MCF 10A (cell line): Measurements from ENCODE around the gene THRA. TPM values are rescaled to one million over a fixed set of nuclear protein-coding genes. Genes with fewer than 3 reads are reported as not detected.

ENCODE experiments used
- BruUV-seq: library from RNA; stranded (reverse); fragments of 400-500 nt; replicated peaks from 2 replicates; lab custom pipeline; 2021; lab: Mats Ljungman, UMichigan
- CTCF ChIA-PET: fragments of 300-600 bp; sonication (Branson Sonifier 250); formaldehyde crosslinking; extraction: SDS; loops from one replicate; lab custom pipeline; 2021; ENCODE audit warnings: antibody characterized with exemption, inconsistent platforms; lab: Yijun Ruan, JAX
- POLR2A ChIA-PET: fragments of 300-600, 350-650 bp; sonication (Branson Sonifier 250); formaldehyde crosslinking; extraction: SDS; loops from one replicate; lab custom pipeline; 2020; ENCODE audit warnings: antibody characterized with exemption, inconsistent platforms; lab: Yijun Ruan, JAX
- DNase-seq: peaks from one replicate; pipeline ENCODE4 v3.0.0-alpha.2; 2018; ENCODE audit not compliant: unreplicated experiment
- H3K27ac Mint-ChIP-seq: one replicate; pipeline ENCODE4 v1.8.0; 2022; ENCODE audit warnings: mild to moderate bottlenecking, low read depth, mixed read lengths; ENCODE audit not compliant: unreplicated experiment
- H3K27me3 Mint-ChIP-seq: one replicate; pipeline ENCODE4 v1.8.0; 2022; ENCODE audit warnings: mixed read lengths; ENCODE audit not compliant: insufficient read depth, unreplicated experiment
- H3K36me3 Mint-ChIP-seq: one replicate; pipeline ENCODE4 v1.8.0; 2022; ENCODE audit warnings: mild to moderate bottlenecking, moderate library complexity, mixed read lengths; ENCODE audit not compliant: insufficient read depth, unreplicated experiment
- H3K4me1 Mint-ChIP-seq: one replicate; pipeline ENCODE4 v1.8.0; 2022; ENCODE audit warnings: mixed read lengths; ENCODE audit not compliant: insufficient read depth, unreplicated experiment
- H3K4me3 Mint-ChIP-seq: one replicate; pipeline ENCODE4 v1.8.0; 2022; ENCODE audit warnings: mild to moderate bottlenecking, moderate library complexity, mixed read lengths; ENCODE audit not compliant: unreplicated experiment
- H3K9me3 Mint-ChIP-seq: one replicate; pipeline ENCODE4 v1.8.0; 2022; ENCODE audit warnings: mixed read lengths; ENCODE audit not compliant: unreplicated experiment
- intact Hi-C: fragments of 100-400 bp; cut with micrococcal nuclease; formaldehyde crosslinking; loops from 2 replicates; pipeline ENCODE4 v1.14.1; 2022
- total RNA-seq: library from RNA; stranded (reverse); gene quantifications from 2 replicates; pipeline ENCODE4 v1.2.3, GENCODE V29; 2022
- TF ChIP-seq, protein P1 (sequence below): fragments of 200-600 bp; IDR thresholded peaks from one replicate; pipeline ENCODE4 v1.8.0; 2022; ENCODE audit warnings: antibody characterized with exemption, mild to moderate bottlenecking; ENCODE audit not compliant: unreplicated experiment

Gene THRA
- total RNA-seq, 1 experiment from 2014 or later: 6.4 TPM

DNA sequence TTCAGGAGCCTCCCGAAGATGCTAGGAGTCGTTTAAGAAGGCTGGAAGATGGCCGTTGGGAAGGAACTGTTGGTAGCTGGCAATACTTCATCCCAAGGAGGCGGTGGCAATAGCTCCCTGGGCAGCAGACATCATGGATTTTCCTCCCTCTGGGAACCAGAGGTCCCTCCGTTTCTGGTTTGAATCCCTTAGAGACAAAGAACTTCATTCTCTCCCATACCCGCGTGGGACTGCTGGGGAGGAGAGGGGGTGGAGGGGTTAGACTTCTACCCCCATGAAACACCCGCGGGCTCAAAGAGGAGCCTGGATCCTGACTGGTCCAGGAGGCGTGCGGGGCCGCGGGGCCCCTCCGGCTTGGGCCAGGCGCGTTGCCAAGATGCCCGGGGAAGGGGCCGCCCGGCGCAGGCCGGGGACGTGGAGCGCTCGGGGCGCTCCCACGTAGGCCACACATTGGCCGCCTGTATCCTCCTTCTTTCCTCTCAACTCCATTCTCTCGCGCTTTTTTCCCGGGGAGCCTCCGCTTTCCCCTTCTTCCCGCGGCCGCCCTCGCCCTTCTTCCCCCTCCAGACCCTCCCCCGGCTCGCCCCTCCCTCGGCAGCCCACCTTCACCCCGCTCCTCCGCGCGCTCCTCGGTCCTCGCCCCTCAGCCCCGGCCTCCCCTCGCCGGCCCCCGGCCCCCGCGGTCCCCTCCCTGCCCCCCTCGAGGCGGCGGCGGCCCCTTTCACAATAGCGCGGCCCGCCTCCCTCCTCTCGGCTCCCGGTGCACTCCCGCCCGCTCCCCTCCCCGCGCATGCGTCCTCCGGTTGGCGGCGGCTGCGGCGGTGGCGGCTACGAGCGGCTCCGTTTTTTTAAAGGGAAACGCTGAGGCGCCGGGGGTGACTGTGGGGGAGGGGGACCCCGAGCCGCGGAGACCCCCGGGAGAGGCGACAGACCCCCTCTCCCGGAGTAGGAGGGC, 58.7 kb downstream of the THRA start, which contains the start of gene MSL1:
Gene MSL1 (plus strand): TSS at position 791 of the 955 bp plus-strand sequence. CDS start 642 bp downstream, outside the sequence.
- TF ChIP-seq, protein P1, sequence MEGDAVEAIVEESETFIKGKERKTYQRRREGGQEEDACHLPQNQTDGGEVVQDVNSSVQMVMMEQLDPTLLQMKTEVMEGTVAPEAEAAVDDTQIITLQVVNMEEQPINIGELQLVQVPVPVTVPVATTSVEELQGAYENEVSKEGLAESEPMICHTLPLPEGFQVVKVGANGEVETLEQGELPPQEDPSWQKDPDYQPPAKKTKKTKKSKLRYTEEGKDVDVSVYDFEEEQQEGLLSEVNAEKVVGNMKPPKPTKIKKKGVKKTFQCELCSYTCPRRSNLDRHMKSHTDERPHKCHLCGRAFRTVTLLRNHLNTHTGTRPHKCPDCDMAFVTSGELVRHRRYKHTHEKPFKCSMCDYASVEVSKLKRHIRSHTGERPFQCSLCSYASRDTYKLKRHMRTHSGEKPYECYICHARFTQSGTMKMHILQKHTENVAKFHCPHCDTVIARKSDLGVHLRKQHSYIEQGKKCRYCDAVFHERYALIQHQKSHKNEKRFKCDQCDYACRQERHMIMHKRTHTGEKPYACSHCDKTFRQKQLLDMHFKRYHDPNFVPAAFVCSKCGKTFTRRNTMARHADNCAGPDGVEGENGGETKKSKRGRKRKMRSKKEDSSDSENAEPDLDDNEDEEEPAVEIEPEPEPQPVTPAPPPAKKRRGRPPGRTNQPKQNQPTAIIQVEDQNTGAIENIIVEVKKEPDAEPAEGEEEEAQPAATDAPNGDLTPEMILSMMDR: no peak
- Mint-ChIP-seq H3K9me3 (no peaks in the 10 kb centered on the region), H3K4me3 (peak within 1 kb of the TSS; percentile 99), H3K4me1 (peaks cover 20% of the 10 kb centered on the region), H3K27me3 (no peaks in the 10 kb centered on the region), H3K36me3 (peaks cover 39% of the 10 kb centered on the region), H3K27ac (peak within 1 kb of the TSS; percentile 82)
- DNase-seq: peak; percentile 81
- ChIA-PET CTCF (interaction anchor here (0.6 to 3.4 kb wide), 5 partner anchors 8 to 115 kb away, joined by 3 to 38 read pairs (median 5); no protein-coding TSS in a partner anchor), POLR2A (interaction anchor here (0.7 to 6.3 kb wide), 21 partner anchors 8 to 1567 kb away, joined by 3 to 160 read pairs (median 5); partner anchors contain the start of genes CASC3, EIF1, NR1D1 and PSMD3)
- no TSS peak for BruUV-seq
- intact Hi-C loops: no loop called here

DNA sequence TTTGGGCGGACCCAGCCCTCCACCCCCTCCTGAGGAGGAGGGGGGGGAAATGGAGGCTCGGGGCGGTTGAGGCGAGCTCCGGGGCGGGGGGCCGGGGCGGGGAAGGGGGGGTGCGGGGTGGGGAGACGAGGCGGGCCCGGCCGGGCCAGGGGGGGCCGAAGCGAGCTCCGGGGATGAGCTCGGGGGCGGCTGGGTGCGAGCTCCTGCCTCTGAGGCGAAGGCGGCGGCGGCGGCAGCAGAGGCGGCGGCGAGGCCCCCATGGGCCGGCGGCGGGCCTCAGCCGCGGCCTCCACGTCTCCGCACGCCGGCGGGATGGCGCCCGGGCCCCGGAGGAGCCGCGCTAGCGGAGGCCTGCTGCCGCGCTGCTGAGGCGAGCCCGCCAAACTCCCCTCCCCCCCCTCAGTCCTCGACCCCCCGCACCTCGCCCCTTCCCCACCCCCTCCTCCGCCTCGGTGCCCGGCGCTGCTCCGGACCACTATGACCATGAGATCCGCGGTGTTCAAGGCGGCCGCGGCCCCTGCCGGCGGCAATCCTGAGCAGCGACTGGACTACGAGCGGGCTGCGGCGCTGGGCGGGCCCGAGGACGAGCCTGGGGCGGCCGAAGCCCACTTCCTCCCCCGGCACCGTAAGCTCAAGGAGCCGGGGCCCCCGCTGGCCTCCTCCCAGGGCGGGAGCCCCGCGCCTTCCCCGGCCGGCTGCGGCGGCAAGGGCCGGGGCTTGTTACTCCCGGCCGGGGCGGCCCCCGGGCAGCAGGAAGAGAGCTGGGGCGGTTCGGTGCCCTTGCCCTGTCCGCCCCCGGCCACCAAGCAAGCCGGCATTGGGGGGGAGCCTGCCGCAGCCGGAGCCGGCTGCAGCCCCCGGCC, 59.6 kb downstream of the THRA start:
- CTCF ChIA-PET: interaction anchor here (1.4 to 3.4 kb wide), 3 partner anchors 9 to 62 kb away, joined by 4 to 38 read pairs (median 5); no protein-coding TSS in a partner anchor
- H3K4me1 Mint-ChIP-seq: peaks cover 20% of the 10 kb centered on the region
- DNase-seq: peak; percentile 30
- H3K27ac Mint-ChIP-seq: peak overlapping the region; percentile 72
- POLR2A ChIA-PET: interaction anchor here (0.5 to 6.3 kb wide), 17 partner anchors 9 to 1567 kb away, joined by 3 to 160 read pairs (median 5); partner anchors contain the start of genes CASC3, EIF1, MED24 and NR1D1
- H3K36me3 Mint-ChIP-seq: peaks cover 48% of the 10 kb centered on the region
- H3K9me3 Mint-ChIP-seq: no peaks in the 10 kb centered on the region
- no peaks in the 10 kb centered on the region for H3K27me3 Mint-ChIP-seq
- H3K4me3 Mint-ChIP-seq: peak overlapping the region; percentile 99
- intact Hi-C loops: no loop called here
- BruUV-seq: no TSS peak
- TF ChIP-seq, protein P1: no peak

DNA sequence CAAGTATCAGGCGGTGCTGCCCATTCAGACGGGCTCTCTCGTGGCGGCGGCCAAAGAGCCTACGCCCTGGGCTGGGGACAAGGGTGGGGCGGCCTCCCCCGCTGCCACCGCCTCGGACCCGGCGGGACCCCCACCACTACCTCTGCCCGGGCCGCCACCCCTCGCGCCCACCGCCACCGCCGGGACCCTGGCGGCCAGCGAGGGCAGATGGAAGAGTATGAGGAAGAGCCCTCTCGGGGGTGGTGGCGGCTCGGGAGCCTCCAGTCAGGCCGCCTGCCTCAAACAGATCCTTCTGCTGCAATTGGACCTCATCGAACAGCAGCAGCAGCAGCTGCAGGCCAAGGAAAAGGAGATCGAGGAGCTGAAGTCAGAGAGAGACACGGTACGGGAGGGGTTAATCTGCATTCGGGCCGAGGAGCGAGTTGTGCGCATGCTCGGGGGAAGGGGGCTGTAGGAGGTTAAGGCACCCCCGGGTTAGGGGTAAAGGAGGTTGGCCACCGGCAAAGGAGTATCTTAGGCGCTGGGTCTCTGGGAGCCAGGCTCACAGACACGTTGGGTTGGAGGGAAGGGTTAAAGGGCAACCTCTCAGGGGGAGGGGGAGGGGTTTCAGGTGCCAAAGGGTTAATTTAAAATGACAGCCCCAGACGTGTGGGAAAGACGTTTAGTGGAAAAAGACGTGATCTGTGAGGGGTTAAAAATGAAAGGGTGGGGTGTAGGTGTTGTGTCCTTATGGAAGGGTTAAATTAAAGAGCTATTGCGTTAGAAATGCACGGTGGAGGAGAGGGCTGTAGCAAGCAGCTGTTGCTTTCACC, 60.4 kb downstream of the THRA start:
- ChIA-PET CTCF (interaction anchor here (1.0 to 3.4 kb wide), 8 partner anchors 10 to 70 kb away, joined by 4 to 38 read pairs (median 5); partner anchors contain the start of genes CASC3 and NR1D1), POLR2A (interaction anchor here (0.5 to 6.3 kb wide), 27 partner anchors 10 to 1566 kb away, joined by 3 to 160 read pairs (median 4); partner anchors contain the start of genes CASC3, CSF3, EIF1 and MED24)
- TF ChIP-seq, protein P1: no peak
- H3K27ac Mint-ChIP-seq: peak overlapping the region; percentile 72
- H3K9me3 Mint-ChIP-seq: no peaks in the 10 kb centered on the region
- H3K4me3 Mint-ChIP-seq: peak overlapping the region; percentile 99
- no peaks in the 10 kb centered on the region for H3K27me3 Mint-ChIP-seq
- no TSS peak for BruUV-seq
- H3K4me1 Mint-ChIP-seq: peaks cover 20% of the 10 kb centered on the region
- intact Hi-C loops: no loop called here
- DNase-seq: peak; percentile 48
- peaks cover 55% of the 10 kb centered on the region for H3K36me3 Mint-ChIP-seq
